Activated CD8-positive, alpha-beta T cell treated with anti-CD3 and anti-CD28 coated beads for 36 hours (primary cell): ENCODE results near the gene ZNF263. TPM values are rescaled to one million over a fixed set of nuclear protein-coding genes. Genes with fewer than 3 reads are reported as not detected.
"Not testable (repeated sequence)": the region's sequence is repeated elsewhere in the genome, so short reads cannot be mapped to it uniquely, and the experiment has no call there.

ENCODE experiments used
- ATAC-seq: fragments of 200-7000 bp; cut with Tn5 transposase; one replicate; pipeline ENCODE4 v1.10.0; 2021; ENCODE audit warnings: mild to moderate bottlenecking, moderate library complexity
- CTCF ChIA-PET: fragments of 350-600 bp; sonication (Branson Sonifier 250); formaldehyde crosslinking; loops from one replicate; lab custom pipeline; 2021; ENCODE audit warnings: antibody characterized with exemption; lab: Charles Lee
- POLR2A ChIA-PET: fragments of 350-600 bp; sonication (Branson Sonifier 250); formaldehyde crosslinking; loops from one replicate; lab custom pipeline; 2021; ENCODE audit warnings: antibody characterized with exemption; lab: Charles Lee
- DNase-seq: peaks from one replicate; pipeline ENCODE4 v3.0.0-alpha.2; 2020
- H3K27ac Mint-ChIP-seq: one replicate; pipeline ENCODE4 v1.8.0; 2021; ENCODE audit warnings: mild to moderate bottlenecking, mixed read lengths
- H3K27me3 Mint-ChIP-seq: one replicate; pipeline ENCODE4 v1.8.0; 2021; ENCODE audit warnings: mixed read lengths
- H3K36me3 Mint-ChIP-seq: one replicate; pipeline ENCODE4 v1.8.0; 2021; ENCODE audit warnings: low read depth, mixed read lengths
- H3K4me1 Mint-ChIP-seq: one replicate; pipeline ENCODE4 v1.8.0; 2021; ENCODE audit warnings: low read depth, mixed read lengths
- H3K4me3 Mint-ChIP-seq: one replicate; pipeline ENCODE4 v1.8.0; 2021; ENCODE audit warnings: mild to moderate bottlenecking, moderate library complexity, mixed read lengths
- H3K9me3 Mint-ChIP-seq: one replicate; pipeline ENCODE4 v1.8.0; 2021; ENCODE audit warnings: mixed read lengths
- intact Hi-C: fragments of 100-400 bp; cut with micrococcal nuclease; formaldehyde crosslinking; loops from one replicate; pipeline ENCODE4 v1.10.0; 2022
- total RNA-seq, 2 experiments: library from RNA; stranded (reverse); gene quantifications; one replicate each; pipeline ENCODE4 v1.2.3, GENCODE V29; 2021
- TF ChIP-seq, protein P1 (sequence below): fragments of 200-600 bp; IDR thresholded peaks from one replicate; pipeline ENCODE4 v1.8.0; 2022; ENCODE audit warnings: antibody characterized with exemption, mild to moderate bottlenecking

Gene ZNF263
- total RNA-seq, 2 experiments from 2014 or later: 19.5 to 22.0 TPM

GRCh38 chr16:3264137-3265036 is 18.9 kb upstream of the ZNF263 start:
- CTCF ChIA-PET: interaction anchor here (0.9 to 7.5 kb wide), 3 partner anchors 16 to 197 kb away, joined by 3 to 98 read pairs (median 4); partner anchors contain the start of gene ZNF263
- Mint-ChIP-seq H3K27ac (peak overlapping the region; percentile 92), H3K27me3 (no peaks in the 10 kb centered on the region), H3K36me3 (peaks cover 21% of the 10 kb centered on the region), H3K4me3 (peak overlapping the region; percentile 76), H3K9me3 (no peaks in the 10 kb centered on the region), H3K4me1 (peaks cover 42% of the 10 kb centered on the region)
- intact Hi-C loops: no loop called here
- TF ChIP-seq, protein P1, sequence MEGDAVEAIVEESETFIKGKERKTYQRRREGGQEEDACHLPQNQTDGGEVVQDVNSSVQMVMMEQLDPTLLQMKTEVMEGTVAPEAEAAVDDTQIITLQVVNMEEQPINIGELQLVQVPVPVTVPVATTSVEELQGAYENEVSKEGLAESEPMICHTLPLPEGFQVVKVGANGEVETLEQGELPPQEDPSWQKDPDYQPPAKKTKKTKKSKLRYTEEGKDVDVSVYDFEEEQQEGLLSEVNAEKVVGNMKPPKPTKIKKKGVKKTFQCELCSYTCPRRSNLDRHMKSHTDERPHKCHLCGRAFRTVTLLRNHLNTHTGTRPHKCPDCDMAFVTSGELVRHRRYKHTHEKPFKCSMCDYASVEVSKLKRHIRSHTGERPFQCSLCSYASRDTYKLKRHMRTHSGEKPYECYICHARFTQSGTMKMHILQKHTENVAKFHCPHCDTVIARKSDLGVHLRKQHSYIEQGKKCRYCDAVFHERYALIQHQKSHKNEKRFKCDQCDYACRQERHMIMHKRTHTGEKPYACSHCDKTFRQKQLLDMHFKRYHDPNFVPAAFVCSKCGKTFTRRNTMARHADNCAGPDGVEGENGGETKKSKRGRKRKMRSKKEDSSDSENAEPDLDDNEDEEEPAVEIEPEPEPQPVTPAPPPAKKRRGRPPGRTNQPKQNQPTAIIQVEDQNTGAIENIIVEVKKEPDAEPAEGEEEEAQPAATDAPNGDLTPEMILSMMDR: no peak
- peak; percentile 91 for ATAC-seq
- DNase-seq: peak; percentile 99
- POLR2A ChIA-PET: interaction anchor here (0.5 to 3.6 kb wide), 13 partner anchors 15 to 245 kb away, joined by 3 to 25 read pairs (median 3); partner anchors contain the start of genes NAA60, TIGD7, ZNF263 and ZNF597

DNA sequence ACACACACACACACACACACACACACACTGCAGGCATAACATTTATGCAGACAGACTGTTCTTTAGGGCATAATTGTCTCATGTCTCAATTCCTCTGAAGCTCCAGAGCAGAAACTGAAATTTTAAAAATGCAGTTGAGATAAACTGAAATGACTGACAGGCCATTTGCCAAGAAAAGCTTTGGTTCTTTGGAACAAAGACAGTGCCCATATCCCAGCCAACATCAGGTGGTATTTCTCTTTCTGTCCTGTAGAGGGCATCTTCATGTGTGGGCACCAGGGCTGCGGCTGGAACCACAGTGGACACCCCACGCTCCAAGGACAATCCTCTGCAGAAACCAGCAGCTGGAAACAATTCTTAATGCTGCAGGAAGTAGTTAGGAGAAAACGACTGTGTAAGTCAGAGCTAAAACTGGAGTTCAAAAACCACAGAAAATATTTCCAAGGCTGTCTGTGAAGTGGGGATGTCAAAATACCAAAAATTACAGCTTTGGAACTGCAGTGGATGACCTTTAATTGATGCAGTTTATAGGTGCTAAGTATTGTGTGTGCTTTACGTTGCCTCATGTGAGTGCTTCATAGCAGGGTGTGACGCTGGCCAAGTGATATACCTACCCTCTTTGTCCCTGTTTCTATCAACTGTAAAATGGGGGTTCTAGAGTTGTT is 16.3 kb upstream of the ZNF263 start:
- TF ChIP-seq, protein P1: peak; percentile 61
- Mint-ChIP-seq H3K9me3 (no peaks in the 10 kb centered on the region), H3K36me3 (peaks cover 21% of the 10 kb centered on the region), H3K27ac (peak overlapping the region; percentile 63), H3K4me3 (peak overlapping the region; percentile 5), H3K27me3 (no peaks in the 10 kb centered on the region), H3K4me1 (peaks cover 40% of the 10 kb centered on the region)
- ATAC-seq: no peak
- intact Hi-C loops: no loop called here
- CTCF ChIA-PET: interaction anchor here (0.7 to 7.5 kb wide), 32 partner anchors 9 to 208 kb away, joined by 3 to 98 read pairs (median 4); partner anchors contain the start of genes MEFV, ZNF213 and ZNF263
- peak; percentile 35 for DNase-seq
- POLR2A ChIA-PET: interaction anchor here (0.6 to 2.1 kb wide), 9 partner anchors 12 to 197 kb away, joined by 3 to 16 read pairs (median 3); partner anchors contain the start of genes TIGD7, ZNF200, ZNF263 and ZNF75A

GRCh38 chr16:3268294-3268693 is 15.0 kb upstream of the ZNF263 start:
- intact Hi-C loops: no loop called here
- DNase-seq (no peak), ATAC-seq (no peak)
- Mint-ChIP-seq H3K4me3 (no peak overlapping the region), H3K27me3 (no peaks in the 10 kb centered on the region), H3K36me3 (peaks cover 21% of the 10 kb centered on the region), H3K27ac (no peak overlapping the region), H3K4me1 (peaks cover 30% of the 10 kb centered on the region), H3K9me3 (no peaks in the 10 kb centered on the region)
- ChIA-PET POLR2A (interaction anchor here (1.1 to 2.1 kb wide), 2 partner anchors 15 to 196 kb away, joined by 3 to 16 read pairs; partner anchors contain the start of gene ZNF263), CTCF (interaction anchor here (1.1 to 7.5 kb wide), 4 partner anchors 12 to 238 kb away, joined by 3 to 98 read pairs (median 4); partner anchors contain the start of gene ZNF263)
- TF ChIP-seq, protein P1: no peak

DNA sequence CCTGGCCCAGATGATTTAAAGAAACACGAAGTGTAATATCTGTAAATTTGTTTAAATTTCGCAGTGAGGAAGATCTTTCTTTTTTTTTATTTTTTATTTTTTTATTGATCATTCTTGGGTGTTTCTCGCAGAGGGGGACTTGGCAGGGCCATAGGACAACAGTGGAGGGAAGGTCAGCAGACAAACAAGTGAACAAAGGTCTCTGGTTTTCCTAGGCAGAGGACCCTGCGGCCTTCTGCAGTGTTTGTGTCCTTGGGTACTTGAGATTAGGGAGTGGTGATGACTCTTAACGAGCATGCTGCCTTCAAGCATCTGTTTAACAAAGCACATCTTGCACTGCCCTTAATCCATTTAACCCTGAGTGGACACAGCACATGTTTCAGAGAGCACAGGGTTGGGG is 12.6 kb upstream of the ZNF263 start:
- H3K27me3 Mint-ChIP-seq, H3K4me3 Mint-ChIP-seq, intact Hi-C loops, DNase-seq, CTCF ChIA-PET, POLR2A ChIA-PET, H3K27ac Mint-ChIP-seq, ATAC-seq, H3K9me3 Mint-ChIP-seq: not testable (repeated sequence)
- Mint-ChIP-seq H3K4me1 (peaks cover 15% of the 10 kb centered on the region), H3K36me3 (peaks cover 18% of the 10 kb centered on the region)

GRCh38 chr16:3271281-3271680 is 12.0 kb upstream of the ZNF263 start:
- ATAC-seq, H3K27me3 Mint-ChIP-seq, intact Hi-C loops, POLR2A ChIA-PET, H3K27ac Mint-ChIP-seq, H3K4me3 Mint-ChIP-seq, H3K9me3 Mint-ChIP-seq, CTCF ChIA-PET, DNase-seq: not testable (repeated sequence)
- Mint-ChIP-seq H3K4me1 (peaks cover 14% of the 10 kb centered on the region), H3K36me3 (peaks cover 17% of the 10 kb centered on the region)
